Measurements from ENCODE around the gene TSPEAR. TPM values are rescaled to one million over a fixed set of nuclear protein-coding genes. Genes with fewer than 3 reads are reported as not detected.
"Not testable (repeated sequence)": the region's sequence is repeated elsewhere in the genome, so short reads cannot be mapped to it uniquely, and the experiment has no call there.

The TSPEAR gene
- total RNA-seq, 1 donor from 2014 or later, result not detected

GRCh38 chr21:44555200-44555875 is 156.0 kb downstream of the TSPEAR start:
- DNase-seq (ENCODE audit: low read depth), result no peak
- Histone ChIP-seq H3K36me3 (ENCODE audit: control insufficient read depth, insufficient read depth, low read length) (no peaks in the 10 kb centered on the region), H3K27me3 (ENCODE audit: control insufficient read depth, insufficient read depth, low read length) (peaks cover 13% of the 10 kb centered on the region), H3K4me3 (ENCODE audit: low read depth, low read length) (no peak overlapping the region)
- TF ChIP-seq, protein P1, sequence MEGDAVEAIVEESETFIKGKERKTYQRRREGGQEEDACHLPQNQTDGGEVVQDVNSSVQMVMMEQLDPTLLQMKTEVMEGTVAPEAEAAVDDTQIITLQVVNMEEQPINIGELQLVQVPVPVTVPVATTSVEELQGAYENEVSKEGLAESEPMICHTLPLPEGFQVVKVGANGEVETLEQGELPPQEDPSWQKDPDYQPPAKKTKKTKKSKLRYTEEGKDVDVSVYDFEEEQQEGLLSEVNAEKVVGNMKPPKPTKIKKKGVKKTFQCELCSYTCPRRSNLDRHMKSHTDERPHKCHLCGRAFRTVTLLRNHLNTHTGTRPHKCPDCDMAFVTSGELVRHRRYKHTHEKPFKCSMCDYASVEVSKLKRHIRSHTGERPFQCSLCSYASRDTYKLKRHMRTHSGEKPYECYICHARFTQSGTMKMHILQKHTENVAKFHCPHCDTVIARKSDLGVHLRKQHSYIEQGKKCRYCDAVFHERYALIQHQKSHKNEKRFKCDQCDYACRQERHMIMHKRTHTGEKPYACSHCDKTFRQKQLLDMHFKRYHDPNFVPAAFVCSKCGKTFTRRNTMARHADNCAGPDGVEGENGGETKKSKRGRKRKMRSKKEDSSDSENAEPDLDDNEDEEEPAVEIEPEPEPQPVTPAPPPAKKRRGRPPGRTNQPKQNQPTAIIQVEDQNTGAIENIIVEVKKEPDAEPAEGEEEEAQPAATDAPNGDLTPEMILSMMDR (IDR thresholded peaks at IDR 0.05; ENCODE audit: insufficient read depth, low read length, poor library complexity, severe bottlenecking), result no peak

GRCh38 chr21:44552681-44553080 is 158.7 kb downstream of the TSPEAR start:
- Histone ChIP-seq H3K27me3 (ENCODE audit: control insufficient read depth, insufficient read depth, low read length) (peaks cover 6% of the 10 kb centered on the region), H3K4me3 (ENCODE audit: low read depth, low read length) (no peak overlapping the region), H3K36me3 (ENCODE audit: control insufficient read depth, insufficient read depth, low read length) (no peaks in the 10 kb centered on the region)
- no peak for DNase-seq (ENCODE audit: low read depth)
- TF ChIP-seq, protein P1 (IDR thresholded peaks at IDR 0.05; ENCODE audit: insufficient read depth, low read length, poor library complexity, severe bottlenecking), result no peak

GRCh38 chr21:44552136-44552535 is 159.2 kb downstream of the TSPEAR start:
- TF ChIP-seq, protein P1 (IDR thresholded peaks at IDR 0.05; ENCODE audit: insufficient read depth, low read length, poor library complexity, severe bottlenecking), result no peak
- no peaks in the 10 kb centered on the region for H3K36me3 ChIP-seq (ENCODE audit: control insufficient read depth, insufficient read depth, low read length)

GRCh38 chr21:44551340-44551961 is 159.9 kb downstream of the TSPEAR start, which contains the start of gene KRTAP10-2:
KRTAP10-2 (minus strand) TSS chr21:44551505; CDS start chr21:44551458, 47 bp downstream.
- no peaks in the 10 kb centered on the region for H3K27me3 ChIP-seq (ENCODE audit: control insufficient read depth, insufficient read depth, low read length)
- TF ChIP-seq, protein P1 (IDR thresholded peaks at IDR 0.05; ENCODE audit: insufficient read depth, low read length, poor library complexity, severe bottlenecking), result no peak
- H3K4me3 ChIP-seq (ENCODE audit: low read depth, low read length), result no peak within 1 kb of the TSS
- no peak for DNase-seq (ENCODE audit: low read depth)
- no peaks in the 10 kb centered on the region for H3K36me3 ChIP-seq (ENCODE audit: control insufficient read depth, insufficient read depth, low read length)

More at GRCh38 chr21:44552136-44552535, 159.2 kb downstream of the TSPEAR start:
- peaks cover 3% of the 10 kb centered on the region for H3K27me3 ChIP-seq (ENCODE audit: control insufficient read depth, insufficient read depth, low read length)
- no peak for DNase-seq (ENCODE audit: low read depth)
- no peak overlapping the region for H3K4me3 ChIP-seq (ENCODE audit: low read depth, low read length)

GRCh38 chr21:44550807-44551206 is 160.6 kb downstream of the TSPEAR start:
- Histone ChIP-seq H3K27me3 (ENCODE audit: control insufficient read depth, insufficient read depth, low read length) (no peaks in the 10 kb centered on the region), H3K4me3 (ENCODE audit: low read depth, low read length) (no peak overlapping the region), H3K36me3 (ENCODE audit: control insufficient read depth, insufficient read depth, low read length) (no peaks in the 10 kb centered on the region)
- no peak for DNase-seq (ENCODE audit: low read depth)
- TF ChIP-seq, protein P1 (IDR thresholded peaks at IDR 0.05; ENCODE audit: insufficient read depth, low read length, poor library complexity, severe bottlenecking), result no peak

GRCh38 chr21:44550285-44550684 is 161.1 kb downstream of the TSPEAR start:
- not testable (repeated sequence) for DNase-seq (ENCODE audit: low read depth); H3K27me3 ChIP-seq (ENCODE audit: control insufficient read depth, insufficient read depth, low read length); H3K36me3 ChIP-seq (ENCODE audit: control insufficient read depth, insufficient read depth, low read length); H3K4me3 ChIP-seq (ENCODE audit: low read depth, low read length)

Data from kidney epithelial cell (primary cell).